GM19238 (cell line): Measurements from ENCODE around the gene NAA80.

Experiments
- DNase-seq: peaks from one replicate; pipeline ENCODE4 v3.0.0; 2011; ENCODE audit warnings: low spot score; ENCODE audit not compliant: insufficient read length

NAA80 gene

GRCh38 chr3:50330330-50330729 is 31.1 kb upstream of the NAA80 start:
- DNase-seq = no peak

DNA sequence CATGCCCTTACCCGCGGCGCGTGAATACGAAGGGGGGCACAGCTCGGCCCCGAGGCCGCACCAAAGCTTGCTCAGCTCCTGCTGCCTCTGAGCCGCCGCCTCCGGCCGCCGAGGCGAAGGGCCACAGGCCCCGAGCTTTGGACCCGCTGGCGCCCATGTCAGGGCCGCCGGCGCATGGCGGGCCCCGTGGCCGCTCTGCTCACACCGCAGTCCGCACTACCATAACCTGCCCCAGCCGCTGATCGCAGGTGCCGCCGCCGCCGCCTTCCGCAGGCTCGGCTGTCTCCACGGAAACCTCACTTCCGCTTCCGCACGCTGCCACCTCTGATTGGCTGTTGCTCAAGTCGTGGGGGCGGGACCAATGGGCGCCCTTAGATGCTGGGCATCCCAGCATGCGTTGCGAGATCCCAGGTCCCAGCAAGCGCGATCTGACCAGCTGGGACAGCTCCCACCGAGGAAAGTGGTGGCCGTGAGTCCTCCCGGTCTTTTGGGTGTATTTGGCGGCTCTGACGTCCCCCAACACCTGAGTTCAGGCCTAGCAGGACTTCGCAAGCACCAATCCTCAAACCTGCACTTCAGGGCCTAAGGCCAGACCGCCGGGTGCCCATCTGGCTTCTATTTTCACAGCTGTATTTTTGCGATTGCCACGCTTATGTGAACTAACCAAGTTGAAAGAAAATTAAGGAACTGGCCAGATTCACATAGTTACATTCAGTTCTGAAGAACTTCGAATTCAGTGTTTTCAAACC is 28.9 kb upstream of the NAA80 start, which contains the start of gene TUSC2:
TSS of gene TUSC2 (minus strand) at position 281 of the 749 bp plus-strand sequence. CDS start at position 157, 124 bp downstream.
- peak; percentile 96 for DNase-seq

- DNase-seq = no peak
Measured at GRCh38 chr3:50327129-50327528, 27.9 kb upstream of the NAA80 start.

DNA sequence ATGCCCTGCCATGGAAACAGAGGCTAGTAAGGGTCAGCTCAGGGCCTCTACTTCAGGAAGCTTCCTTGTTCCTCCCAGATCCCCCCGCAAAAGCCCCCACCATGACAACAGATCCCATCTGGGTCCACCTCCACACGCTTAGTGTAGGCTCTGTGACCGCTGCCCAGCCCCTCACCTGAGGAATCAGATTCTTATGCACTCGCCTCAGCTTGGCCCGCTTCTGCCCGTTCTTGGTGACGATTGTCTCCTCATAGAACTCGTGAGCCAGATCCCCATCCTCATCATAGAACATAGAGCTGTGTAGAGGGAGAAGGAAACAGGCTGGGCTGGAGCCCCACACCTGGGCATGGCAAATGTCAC is 27.0 kb upstream of the NAA80 start:
- no peak for DNase-seq

- no peak for DNase-seq
Measured at GRCh38 chr3:50325497-50326181, 26.4 kb upstream of the NAA80 start.

DNA sequence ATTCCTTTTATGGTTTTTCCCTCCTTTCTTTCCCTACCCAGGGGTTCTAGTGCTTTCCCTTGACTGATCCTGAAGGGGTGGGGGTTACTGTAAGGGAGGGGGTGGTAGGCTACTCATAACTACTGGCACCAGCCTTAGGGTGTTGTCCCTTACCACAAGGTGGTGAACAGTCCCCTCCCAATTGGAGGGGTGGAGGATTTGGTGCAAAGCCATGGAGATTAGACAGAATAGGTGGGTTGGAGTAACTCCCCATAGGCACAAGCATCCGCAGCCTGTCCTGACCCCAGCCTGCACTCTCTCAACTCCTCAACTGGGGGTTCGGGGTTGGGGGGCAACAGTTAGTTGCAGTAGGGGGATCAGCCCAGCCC is 25.9 kb upstream of the NAA80 start:
- no peak for DNase-seq

- DNase-seq = peak; percentile 53
Measured at GRCh38 chr3:50324351-50325112, 25.3 kb upstream of the NAA80 start.

DNA sequence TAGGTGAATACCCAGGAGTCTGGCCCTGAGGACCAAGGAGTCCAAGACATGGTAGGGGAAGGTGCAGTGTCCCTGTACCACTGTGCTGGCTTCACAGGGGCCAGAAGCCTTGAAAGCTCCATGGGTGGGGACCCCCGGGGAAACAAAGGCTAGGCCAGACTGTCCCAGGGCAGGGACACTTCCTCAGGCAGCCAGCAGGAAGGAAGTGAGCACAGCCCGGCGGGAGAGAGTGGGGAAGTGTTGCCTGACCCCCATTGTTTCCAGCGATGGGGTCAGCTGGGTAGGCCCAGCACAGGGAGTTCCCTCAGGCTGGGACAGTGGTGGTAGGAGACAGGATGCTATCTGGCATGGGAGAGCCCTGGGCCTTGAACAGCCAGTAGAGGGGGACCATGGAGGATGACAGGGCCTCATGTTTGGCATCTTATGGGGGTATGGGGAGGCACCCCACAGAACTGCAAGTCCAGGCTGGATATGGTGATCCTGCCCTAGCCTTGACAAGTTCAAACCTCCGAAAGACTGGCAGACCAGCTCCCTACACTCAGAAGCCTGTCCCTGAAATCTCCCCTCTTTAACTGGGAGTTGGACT is 24.5 kb upstream of the NAA80 start:
- DNase-seq = no peak

- no peak for DNase-seq
Measured at GRCh38 chr3:50323092-50323600, 23.9 kb upstream of the NAA80 start.

- no peak for DNase-seq
Measured at GRCh38 chr3:50322386-50323091, 23.3 kb upstream of the NAA80 start, which contains the start of gene HYAL2. HYAL2 (minus strand) TSS chr3:50322745; CDS start chr3:50320489, 2,256 bp downstream.

- DNase-seq = no peak
Measured at GRCh38 chr3:50322115-50322385, 22.8 kb upstream of the NAA80 start.

GRCh38 chr3:50321336-50322114 is 22.3 kb upstream of the NAA80 start:
- peak; percentile 93 for DNase-seq

- DNase-seq = peak; percentile 71
Measured at GRCh38 chr3:50320853-50321335, 21.7 kb upstream of the NAA80 start.

GRCh38 chr3:50319894-50320625 is 20.9 kb upstream of the NAA80 start:
- no peak for DNase-seq

GRCh38 chr3:50319181-50319893 is 20.1 kb upstream of the NAA80 start:
- no peak for DNase-seq

DNA sequence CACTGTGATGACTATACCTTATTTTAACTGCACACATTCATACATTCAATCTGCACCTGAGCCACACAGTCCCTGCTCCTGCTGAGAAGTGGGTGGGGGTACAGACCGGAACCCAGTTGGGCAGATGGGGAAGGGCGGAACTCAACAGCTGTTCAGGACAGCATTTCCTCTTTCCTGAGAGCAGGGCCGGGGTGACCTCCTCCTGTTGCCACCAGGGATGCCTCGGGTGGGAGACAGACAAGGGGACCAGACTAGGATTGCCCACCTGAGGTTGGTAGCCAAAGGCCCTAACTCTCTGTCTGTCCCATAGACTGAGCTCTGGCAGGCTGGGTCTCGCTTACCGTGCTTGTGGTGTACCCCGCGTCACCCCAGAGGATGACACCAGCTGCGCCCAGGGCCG is 19.4 kb upstream of the NAA80 start:
- no peak for DNase-seq

- DNase-seq = no peak
Measured at GRCh38 chr3:50318163-50318562, 19.0 kb upstream of the NAA80 start.

DNA sequence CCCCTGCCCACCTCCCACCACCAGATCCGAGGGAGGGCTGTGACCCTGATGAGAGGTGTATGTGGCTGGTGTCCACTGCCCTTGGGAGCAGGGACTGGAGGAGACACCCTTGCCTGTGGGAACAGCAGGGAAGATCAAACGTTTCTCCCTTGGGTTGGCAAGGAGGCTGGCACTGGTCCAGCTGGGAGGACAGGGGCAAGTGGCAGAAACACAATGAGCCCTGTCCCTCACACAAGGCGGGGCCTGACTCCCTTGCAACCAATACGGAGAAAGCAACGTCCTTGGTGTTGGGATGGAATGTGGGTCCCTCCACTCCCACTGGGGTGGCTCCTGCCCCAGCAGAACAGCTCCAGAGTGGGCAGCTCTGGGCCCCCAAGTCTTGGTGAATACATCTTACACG is 18.1 kb upstream of the NAA80 start:
- DNase-seq = no peak

DNA sequence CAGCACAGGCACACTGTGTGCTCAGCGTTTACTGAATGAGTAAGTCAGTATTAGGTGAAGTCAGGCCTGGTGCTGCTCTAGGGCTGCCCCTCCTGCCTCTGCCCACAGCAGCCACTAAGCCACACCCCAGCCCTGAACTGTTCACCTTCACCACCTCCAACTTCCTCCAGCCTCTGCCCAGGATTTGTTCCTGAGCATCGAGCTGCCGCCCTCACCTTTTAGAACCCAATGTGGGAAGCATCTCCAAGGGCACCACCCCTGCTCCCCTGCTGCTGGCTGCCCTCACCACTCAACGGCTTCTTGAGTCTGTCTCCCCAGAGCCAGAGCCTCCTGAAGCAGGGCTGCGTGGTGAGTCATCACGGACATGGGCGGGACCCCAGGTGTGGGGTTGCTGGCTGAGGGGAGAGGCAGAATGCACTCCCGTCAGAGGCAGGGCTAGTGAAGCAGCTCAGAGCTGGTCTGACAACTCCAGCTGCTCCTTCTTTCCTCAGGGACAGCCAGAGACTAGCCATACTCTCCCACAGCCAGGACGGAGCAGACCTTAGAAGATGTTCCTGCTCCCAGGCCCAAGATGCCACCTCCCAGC is 17.5 kb upstream of the NAA80 start:
- DNase-seq = no peak
